NCI-H2107 (cell line): ENCODE results near the gene HLA-F.

Experiments
- DNase-seq: peaks from one replicate; lab custom pipeline; 2025; lab: John Stamatoyannopoulos, UW

HLA-F gene

DNA sequence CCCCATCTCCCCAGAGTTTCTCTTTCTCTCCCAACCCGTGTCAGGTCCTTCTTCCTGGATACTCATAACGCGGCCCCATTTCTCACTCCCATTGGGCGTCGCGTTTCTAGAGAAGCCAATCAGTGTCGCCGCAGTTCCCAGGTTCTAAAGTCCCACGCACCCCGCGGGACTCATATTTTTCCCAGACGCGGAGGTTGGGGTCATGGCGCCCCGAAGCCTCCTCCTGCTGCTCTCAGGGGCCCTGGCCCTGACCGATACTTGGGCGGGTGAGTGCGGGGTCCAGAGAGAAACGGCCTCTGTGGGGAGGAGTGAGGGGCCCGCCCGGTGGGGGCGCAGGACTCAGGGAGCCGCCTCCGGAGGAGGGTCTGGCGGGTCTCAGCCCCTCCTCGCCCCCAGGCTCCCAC lies at the start of gene HLA-F:
Gene HLA-F (plus strand): TSS at position 173 of the 404 bp plus-strand sequence. CDS start 30 bp downstream, at position 203.
- no peak for DNase-seq

GRCh38 chr6:29674008-29674407 lies 49.2 kb upstream of the HLA-F start:
- DNase-seq: no peak

- DNase-seq: no peak
These were observed 47.7 kb upstream of the HLA-F start for GRCh38 chr6:29675561-29675960.

DNA sequence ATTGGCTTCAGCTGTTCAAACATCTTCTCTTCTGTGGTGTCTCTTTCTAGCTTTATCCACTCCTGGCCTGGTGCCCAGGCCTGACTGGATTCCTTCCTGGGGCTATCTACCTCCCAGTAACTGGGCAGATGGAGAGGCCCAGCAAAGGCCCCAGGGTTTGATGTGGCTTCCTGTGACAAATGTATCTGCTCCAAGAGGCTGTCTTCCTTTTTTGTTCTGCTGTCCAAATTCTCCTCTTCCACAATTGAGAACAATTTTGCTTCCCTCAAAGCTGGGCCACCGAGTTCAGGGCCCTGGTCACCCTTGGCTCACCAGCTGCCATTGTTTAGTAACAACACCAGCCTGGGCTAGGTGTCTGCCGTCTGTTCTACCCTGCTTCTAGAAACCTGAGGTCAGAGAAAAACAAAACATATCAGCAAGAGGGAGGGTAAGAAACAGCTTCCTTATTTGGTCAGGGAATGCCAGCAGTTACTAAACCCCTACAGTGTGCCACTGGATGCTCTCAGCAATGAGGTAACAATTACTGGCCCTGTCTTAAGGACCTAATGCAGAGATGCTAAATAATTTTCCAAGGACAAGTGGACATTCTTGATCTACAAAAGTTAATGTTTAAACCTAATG lies 46.1 kb upstream of the HLA-F start:
- DNase-seq: no peak

DNA sequence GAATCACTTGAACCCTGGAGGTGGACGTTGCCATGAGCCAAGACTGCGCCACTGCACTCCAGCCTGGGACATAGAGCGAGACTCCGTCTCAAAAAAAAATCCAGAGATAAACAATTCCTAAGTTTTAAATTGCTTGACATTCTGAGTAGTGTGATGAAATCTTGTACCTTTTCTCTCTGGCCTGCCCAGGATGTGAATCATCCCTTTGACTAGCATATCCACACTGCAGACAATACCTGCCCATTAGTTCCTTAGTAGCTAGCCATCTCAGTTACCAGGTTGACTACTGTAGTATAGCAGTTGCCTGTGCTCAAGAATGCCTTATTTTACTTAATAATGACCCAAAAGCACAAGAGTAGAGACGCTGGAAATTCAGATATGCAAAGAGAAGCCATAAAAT lies 45.1 kb upstream of the HLA-F start:
- DNase-seq: no peak

DNA sequence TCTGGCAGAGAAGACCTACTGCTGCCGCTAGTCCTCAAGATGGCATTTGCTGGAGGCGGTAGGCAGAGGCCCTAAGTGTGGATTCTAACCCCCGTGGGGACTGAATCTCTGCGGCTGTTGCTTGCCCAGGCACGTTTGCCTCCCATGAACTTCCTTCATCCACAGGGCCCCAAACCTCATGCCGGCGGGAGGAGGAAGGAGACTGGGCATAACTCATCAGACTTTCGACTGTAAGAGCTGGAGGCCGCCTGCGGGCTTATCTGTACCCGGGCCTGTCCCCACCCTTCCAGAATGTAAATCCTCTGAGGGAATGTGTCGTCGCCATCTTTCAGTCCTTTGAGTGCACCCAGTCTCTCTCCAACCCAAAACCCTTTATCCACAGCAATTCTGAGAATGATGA lies 43.3 kb upstream of the HLA-F start:
- no peak for DNase-seq

DNA sequence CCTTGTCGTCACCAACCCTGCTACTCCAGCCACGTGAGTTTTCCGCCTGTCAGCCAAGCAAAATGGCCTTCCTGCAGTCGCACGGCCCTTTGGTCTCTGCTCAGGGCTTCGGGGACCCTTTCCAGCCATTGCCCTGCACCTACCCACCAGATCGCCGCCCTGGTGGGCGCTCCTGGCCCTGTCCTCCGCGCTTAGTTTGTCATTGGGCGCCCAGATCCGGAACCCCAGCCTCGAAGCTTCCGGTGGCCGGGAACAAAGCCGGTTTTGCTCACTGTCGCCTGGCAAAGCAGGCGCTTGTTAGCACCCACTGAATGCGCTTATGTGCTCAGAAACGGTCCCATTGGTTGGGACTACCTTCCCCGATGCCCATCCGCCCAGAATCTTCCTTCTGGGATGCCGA lies 42.8 kb upstream of the HLA-F start:
- DNase-seq: no peak

DNA sequence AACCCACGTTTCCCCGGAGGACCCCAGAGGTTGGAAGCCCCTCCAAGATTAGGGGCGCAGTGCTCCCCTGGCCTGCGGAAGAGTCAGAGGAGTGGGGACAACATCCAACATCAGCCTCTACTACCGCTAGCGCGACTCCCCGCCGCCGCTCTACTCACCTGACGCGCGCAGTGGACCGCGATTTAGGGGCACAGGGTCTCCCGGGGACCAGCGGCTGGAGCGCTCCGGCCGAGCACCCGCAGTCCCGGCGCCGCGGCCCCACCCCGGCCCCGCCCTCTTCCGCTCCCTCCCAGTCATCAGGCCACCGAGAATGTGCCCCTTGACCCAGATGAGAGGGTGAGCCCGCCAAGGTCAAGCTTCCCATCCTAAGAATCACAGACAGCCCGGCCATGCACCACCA lies 42.3 kb upstream of the HLA-F start, which contains the start of gene ZFP57:
Gene ZFP57 (minus strand): TSS at position 249 of the 400 bp plus-strand sequence. CDS start 4,149 bp downstream, outside the sequence.
- no peak for DNase-seq

GRCh38 chr6:29681811-29682210 lies 41.4 kb upstream of the HLA-F start:
- no peak for DNase-seq

- no peak for DNase-seq
These were observed 37.4 kb upstream of the HLA-F start for GRCh38 chr6:29685718-29686326.

DNA sequence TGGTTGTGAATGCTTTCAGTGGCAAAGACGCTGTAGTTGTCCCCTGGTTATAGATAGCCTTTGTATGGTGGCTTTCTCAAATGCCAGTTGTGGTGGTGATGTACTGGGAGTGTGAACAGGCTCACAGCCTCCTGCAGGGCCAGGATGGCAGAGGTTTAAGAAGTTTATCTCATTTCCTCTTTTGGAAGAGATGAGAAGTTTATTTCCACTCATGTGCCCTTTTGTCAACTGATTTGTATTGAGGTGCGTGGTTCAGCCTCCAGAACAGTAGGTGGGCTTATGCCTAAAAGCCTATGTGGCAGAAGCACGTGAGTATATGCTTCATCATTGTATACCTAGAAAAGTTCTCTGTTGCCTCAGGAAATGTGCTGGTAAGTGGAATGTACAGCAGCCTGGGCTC lies 28.6 kb upstream of the HLA-F start:
- DNase-seq: no peak

DNA sequence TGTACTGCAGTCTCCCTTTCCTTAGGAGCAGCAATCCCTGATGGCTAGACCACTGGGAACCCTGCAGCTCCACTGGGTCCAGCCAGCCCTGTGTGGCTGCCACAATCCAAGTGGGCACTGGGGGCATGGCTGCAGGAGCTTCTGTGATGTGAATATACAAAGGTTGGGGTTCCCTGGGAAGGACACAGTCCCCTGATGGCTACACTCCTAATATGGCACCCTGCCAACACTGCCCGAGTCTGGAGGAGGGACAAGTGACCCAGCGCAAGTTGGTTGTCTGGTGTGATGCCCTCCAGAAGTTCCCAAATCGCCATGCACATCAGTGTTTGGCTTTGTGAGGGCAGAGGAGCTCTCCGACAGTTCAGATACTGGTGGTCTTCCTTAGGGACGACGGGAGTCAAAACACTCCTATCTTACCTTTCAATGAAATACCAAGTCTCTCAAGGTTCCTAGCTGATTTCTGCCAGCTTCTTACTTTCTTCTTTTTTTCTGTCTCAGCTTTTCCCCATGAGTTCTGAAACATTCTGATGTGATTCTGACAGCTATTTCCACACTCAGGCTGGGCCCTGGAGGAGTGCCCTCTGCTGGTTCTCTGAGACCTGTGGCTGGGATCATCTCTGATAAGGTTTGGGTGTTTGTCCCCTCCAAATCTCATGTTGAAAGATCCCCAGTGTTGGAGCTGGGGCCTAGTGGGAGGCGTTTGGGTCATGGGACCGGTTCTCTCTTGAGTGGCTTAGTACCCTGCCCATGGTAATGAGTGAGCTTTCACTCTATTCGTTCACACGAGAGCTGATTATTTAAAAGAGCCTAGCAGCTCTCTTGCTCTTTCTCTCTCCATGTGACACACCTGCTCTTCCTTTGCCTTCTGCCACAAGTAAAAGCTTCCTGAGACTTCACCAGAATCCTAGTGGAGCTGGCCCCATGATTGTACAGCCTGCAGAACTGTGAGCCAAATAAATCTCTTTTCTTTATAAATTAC lies 26.8 kb upstream of the HLA-F start:
- DNase-seq: no peak

GRCh38 chr6:29702519-29703103 lies 20.6 kb upstream of the HLA-F start:
- no peak for DNase-seq

DNA sequence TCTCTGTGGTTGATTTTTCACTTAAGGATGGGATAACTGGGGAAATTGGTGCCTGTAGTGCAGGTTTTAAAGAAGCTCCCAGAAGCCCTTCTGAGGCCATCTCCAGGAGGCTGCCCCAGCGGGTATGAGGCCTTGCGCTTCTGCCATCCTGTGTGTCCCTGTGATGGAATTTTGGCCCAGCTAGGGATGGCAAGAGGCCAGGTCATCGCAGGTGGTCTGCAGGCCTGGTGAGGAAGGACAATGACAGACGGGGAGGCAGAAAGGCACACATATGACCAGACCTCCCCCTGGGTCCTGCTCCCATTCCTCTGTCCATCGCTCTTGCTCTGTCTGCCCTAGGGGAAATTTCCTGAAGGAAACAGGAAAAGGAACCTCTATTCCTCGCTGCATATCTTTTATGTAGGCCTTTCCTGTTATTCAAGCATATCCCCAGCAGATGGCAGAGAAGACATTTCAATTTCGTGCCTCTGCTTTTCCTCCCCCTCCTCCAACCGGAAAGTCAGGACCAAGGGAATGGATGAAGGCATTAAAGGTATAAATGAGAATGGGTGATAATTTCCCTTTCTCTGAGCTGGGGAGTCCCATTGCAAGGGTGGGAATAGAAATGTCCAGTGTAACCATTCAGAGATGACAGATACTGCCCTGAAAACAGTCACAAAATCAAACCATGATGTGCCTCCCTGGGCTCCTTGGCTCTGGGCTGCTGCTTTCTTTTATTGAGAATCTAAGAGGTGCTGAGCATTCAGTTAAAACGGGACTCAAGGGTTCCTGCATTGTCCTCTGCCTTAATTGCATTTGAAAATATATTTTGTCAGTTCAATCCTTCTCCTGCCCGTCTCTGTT lies 17.6 kb upstream of the HLA-F start:
- DNase-seq: no peak

GRCh38 chr6:29708432-29709179 lies 14.6 kb upstream of the HLA-F start:
- DNase-seq: no peak

GRCh38 chr6:29709188-29709587 lies 14.0 kb upstream of the HLA-F start:
- no peak for DNase-seq

DNA sequence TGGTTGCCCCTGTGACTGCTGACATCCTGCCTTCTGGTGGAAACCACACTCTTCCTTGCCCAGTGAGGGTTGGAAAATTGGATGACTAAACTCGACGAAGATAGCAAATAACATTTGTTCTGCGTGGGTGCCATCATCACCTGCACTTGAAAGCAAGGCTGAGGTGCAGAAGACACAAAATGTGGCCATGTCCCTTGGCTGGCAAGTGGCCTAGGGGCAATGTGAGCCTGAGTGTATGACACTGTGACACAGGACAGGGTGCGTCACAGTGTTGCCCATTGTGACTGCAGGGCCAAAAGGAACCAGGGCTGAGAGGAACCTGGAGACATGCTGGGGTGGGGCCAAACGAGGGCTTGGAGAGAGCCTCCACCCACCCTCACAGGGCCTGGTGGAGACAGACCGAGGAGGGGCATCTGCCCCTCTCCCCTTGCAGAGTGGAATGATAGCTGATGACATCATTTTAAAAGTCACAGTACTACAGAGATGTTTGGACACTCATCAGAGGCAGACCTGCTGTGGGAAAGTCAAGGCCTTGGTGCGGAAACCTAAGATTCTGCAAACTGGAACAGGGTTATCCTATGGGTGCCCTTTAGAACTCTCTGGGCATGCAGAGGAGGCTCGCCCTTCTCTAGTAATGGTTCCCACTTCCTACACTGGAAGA lies 12.8 kb upstream of the HLA-F start:
- no peak for DNase-seq

DNA sequence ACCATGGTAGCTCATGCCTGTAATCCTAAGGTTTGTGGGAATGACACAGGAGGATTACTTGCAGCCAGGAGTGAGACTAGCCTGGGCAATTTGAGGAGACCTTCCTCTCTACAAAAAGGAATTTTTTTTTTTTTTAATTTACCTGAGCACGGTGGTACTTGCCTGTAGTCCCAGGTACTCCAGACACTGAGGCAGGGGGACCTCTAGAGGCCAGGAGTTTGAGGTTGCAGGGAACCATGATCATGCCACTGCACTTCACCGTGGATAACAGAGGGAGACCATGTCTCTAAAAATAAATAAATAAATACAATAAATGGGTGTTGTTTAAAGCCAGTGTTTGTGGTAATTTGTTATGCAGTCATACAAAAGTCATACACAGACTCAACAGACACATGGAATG lies 2.4 kb upstream of the HLA-F start:
- DNase-seq: no peak

GRCh38 chr6:29723666-29724588 lies 693 bp downstream of the HLA-F start:
- DNase-seq: no peak
